Fibroblast of villous mesenchyme (primary cell): ENCODE results near the gene LRIT1. TPM values are rescaled to one million over a fixed set of nuclear protein-coding genes. Genes with fewer than 3 reads are reported as not detected.

Experiments used
- DNase-seq: peaks from one replicate; pipeline ENCODE4 v3.0.0-alpha.2; 2010; ENCODE audit warnings: low read depth
- H3K4me3 ChIP-seq: 2 replicates; pipeline ENCODE4 v1.5.1; 2011; ENCODE audit warnings: low read depth, mild to moderate bottlenecking, low read length
- total RNA-seq: library from RNA; depleted of rRNA; stranded (reverse); fragments of >200 nt; gene quantifications from 2 replicates; pipeline ENCODE4 v1.2.3, GENCODE V29; 2012
- TF ChIP-seq, protein P1 (sequence below): IDR thresholded peaks from 2 replicates; pipeline ENCODE4 v1.5.1; 2012; ENCODE audit warnings: low read depth, mild to moderate bottlenecking, low read length; ENCODE audit not compliant: insufficient read depth

Gene LRIT1
- total RNA-seq, 1 donor = not detected

DNA sequence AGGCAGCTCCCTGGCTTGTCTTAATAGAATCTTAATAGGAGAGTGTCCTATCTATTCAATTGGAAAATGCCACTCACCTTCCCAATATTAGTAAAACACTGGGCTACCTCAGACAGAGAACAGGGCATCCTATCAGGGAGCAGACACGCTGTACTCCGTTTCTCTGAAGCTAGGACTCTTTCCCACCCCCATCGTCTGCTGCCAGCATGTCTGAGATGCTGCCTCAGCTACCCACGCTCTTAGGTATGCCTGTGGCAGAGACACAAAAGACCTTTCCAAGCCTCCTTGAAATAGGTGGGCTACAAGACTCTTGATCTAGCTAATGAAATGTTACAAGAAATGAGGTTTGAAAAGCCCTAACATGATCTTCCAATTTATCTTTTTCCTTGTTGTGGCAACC, 13.5 kb downstream of the LRIT1 start:
- TF ChIP-seq, protein P1, sequence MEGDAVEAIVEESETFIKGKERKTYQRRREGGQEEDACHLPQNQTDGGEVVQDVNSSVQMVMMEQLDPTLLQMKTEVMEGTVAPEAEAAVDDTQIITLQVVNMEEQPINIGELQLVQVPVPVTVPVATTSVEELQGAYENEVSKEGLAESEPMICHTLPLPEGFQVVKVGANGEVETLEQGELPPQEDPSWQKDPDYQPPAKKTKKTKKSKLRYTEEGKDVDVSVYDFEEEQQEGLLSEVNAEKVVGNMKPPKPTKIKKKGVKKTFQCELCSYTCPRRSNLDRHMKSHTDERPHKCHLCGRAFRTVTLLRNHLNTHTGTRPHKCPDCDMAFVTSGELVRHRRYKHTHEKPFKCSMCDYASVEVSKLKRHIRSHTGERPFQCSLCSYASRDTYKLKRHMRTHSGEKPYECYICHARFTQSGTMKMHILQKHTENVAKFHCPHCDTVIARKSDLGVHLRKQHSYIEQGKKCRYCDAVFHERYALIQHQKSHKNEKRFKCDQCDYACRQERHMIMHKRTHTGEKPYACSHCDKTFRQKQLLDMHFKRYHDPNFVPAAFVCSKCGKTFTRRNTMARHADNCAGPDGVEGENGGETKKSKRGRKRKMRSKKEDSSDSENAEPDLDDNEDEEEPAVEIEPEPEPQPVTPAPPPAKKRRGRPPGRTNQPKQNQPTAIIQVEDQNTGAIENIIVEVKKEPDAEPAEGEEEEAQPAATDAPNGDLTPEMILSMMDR = no peak
- no peak overlapping the region for H3K4me3 ChIP-seq
- no peak for DNase-seq

DNA sequence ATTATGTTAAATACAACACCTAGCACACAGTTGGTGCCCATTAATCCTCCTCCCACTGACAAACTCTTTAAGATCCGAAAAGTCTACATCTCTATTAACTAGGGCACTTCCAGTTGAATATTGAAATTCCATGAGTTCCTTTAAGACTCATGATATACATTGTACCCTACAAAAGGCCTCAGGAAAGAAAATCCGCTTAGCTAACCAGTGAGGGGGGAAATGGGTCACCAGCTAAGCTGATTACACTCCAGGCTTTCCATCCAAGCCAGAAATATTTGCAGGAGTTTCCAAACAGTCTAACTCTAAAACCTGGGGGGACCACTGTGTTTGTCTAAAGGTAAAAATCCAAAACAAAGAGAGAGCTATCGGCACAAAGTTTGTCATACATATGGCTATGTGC, 14.7 kb downstream of the LRIT1 start:
- no peak overlapping the region for H3K4me3 ChIP-seq
- no peak for DNase-seq
- TF ChIP-seq, protein P1 = no peak

DNA sequence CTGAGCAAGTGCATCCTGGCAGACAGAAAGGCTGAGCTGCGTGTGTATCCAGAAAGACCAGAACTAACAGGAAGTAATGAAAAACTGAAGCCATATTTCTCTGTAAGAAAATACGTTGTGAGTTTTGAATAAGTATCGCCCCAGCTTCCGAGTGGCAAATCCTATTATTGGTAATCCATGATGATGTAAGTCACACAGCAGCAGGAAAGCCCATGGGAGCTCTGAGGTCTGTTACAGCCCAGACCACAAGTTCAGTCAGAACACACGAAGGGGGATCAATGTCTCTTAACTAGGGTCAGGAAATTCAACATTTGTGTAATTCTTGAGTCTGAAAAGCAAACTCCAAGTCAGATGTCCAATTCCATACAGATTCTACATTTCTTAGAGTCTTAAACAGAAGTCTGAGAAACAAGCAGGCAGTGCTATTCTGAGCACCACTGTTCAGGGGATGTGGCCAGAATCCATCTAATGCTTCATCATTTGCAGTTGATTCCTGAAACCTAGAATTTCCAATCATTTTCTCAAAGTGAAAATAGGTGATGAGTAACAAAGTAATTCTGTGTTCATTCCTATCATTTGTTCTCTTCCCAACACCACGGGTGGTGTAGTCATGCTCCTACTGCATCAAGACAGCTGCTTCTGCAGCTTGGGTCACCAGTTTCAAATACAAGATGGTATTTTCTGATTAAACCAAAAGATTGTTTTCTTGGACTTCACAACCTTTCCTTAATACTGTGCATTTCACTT, 15.7 kb downstream of the LRIT1 start, which contains the start of gene LRIT2:
LRIT2 (minus strand) TSS at position 118 of the 747 bp plus-strand sequence; CDS start at position 94, 24 bp downstream.
- DNase-seq = no peak
- H3K4me3 ChIP-seq = no peak within 1 kb of the TSS
- TF ChIP-seq, protein P1 = no peak

DNA sequence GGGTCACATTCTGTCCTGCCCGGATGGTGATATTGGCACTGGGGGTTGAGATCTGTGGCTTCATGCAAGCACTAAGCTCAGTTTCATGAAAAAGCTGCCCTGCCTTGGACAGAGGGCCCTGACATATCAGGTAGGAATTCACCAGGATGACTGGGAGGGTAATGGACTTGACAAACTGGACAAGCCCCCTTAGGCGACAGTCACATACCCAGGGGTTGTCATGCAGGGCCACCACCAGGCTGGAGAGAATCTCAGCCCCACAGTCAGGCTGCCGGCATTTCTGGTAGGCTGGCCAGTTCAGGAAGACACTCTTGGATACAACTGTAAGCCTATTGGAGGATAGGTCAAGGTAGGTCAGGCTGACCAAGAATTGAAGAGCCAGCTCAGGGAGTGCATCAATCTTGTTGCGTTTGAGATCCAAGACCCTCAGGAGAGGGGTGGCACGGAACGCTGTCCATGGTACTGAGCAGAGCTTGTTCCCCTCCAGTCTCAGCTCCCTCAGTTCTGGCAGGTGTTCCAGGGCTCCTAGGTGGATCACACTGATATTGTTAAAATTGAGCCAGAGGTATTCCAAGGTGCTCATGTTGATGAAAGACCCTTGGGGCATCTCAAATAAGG, 16.8 kb downstream of the LRIT1 start:
- TF ChIP-seq, protein P1 = no peak

DNA sequence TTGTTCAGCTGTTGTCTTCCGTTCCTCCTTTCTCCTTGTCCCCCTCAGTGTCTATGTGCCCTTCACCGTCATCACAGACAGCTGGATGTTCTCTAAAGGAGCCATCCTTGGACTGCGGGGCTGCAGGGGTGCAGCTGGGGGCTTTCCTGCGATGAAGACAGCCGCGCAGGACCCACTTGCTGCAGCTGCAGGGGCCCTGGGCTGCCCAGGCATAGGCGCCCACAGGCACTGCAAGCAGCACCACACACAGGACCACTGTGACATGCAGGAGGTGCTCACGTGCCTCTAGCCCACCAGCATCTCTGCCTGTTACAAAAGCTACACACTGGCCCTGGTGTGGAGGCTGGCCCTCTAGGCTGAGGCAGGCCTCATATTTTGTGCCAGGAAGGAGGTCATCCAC, 19.4 kb downstream of the LRIT1 start:
- no peak overlapping the region for H3K4me3 ChIP-seq
- no peak for DNase-seq
- TF ChIP-seq, protein P1 = no peak

More for the DNA sequence above, 16.8 kb downstream of the LRIT1 start:
- no peak for DNase-seq
- H3K4me3 ChIP-seq = no peak overlapping the region

DNA sequence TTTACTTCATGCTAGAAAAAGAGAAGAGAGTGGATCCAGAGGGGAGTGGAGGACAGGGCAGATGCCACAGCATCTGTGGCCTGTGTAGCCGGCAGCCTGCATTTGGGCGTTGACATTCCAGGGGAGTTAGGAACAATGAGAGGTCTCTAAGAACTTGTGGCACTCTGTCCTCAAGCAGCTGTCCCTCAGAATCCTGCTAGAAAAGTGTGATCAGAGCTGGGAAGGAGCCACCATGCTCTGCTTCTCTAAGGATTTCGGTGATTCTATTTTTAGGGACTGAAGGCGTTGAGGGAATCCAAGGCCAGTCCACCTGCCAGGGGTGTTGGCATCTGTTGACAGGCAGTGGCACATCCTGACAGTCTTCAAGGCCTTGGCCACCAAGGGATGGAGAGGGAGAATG, 23.6 kb downstream of the LRIT1 start:
- TF ChIP-seq, protein P1 = no peak
- H3K4me3 ChIP-seq = no peak overlapping the region
- no peak for DNase-seq
